ENCODE data around the gene HECTD4.
"Not testable (repeated sequence)": the region's sequence is repeated elsewhere in the genome, so short reads cannot be mapped to it uniquely, and the experiment has no call there.

HECTD4 gene

GRCh38 chr12:112353393-112353792 lies 28.8 kb downstream of the HECTD4 start:
- no peak for TF ChIP-seq CTCF (IDR thresholded peaks at IDR 0.05; ENCODE audit: insufficient read depth, low read depth, low read length, missing control alignments)
- no peak overlapping the region for H3K4me3 ChIP-seq (ENCODE audit: low read depth, low read length)
- DNase-seq (ENCODE audit: low read depth): peak; percentile 37

- no peak for TF ChIP-seq CTCF (IDR thresholded peaks at IDR 0.05; ENCODE audit: insufficient read depth, low read depth, low read length, missing control alignments)
- H3K4me3 ChIP-seq (ENCODE audit: low read depth, low read length): no peak overlapping the region
- no peak for DNase-seq (ENCODE audit: low read depth)
Measured at GRCh38 chr12:112352921-112353320, 29.3 kb downstream of the HECTD4 start.

- no peak overlapping the region for H3K4me3 ChIP-seq (ENCODE audit: low read depth, low read length)
- TF ChIP-seq CTCF (IDR thresholded peaks at IDR 0.05; ENCODE audit: insufficient read depth, low read depth, low read length, missing control alignments): no peak
- DNase-seq (ENCODE audit: low read depth): peak; percentile 11
Measured at GRCh38 chr12:112350593-112351592, 31.3 kb downstream of the HECTD4 start.

GRCh38 chr12:112349431-112349830 lies 32.8 kb downstream of the HECTD4 start:
- no peak for DNase-seq (ENCODE audit: low read depth)
- no peak overlapping the region for H3K4me3 ChIP-seq (ENCODE audit: low read depth, low read length)
- TF ChIP-seq CTCF (IDR thresholded peaks at IDR 0.05; ENCODE audit: insufficient read depth, low read depth, low read length, missing control alignments): no peak

GRCh38 chr12:112348926-112349325 lies 33.3 kb downstream of the HECTD4 start:
- not testable (repeated sequence) for DNase-seq (ENCODE audit: low read depth); H3K4me3 ChIP-seq (ENCODE audit: low read depth, low read length)

GRCh38 chr12:112347581-112347982 lies 34.6 kb downstream of the HECTD4 start:
- DNase-seq (ENCODE audit: low read depth): peak; percentile 57
- H3K4me3 ChIP-seq (ENCODE audit: low read depth, low read length): no peak overlapping the region
- no peak for TF ChIP-seq CTCF (IDR thresholded peaks at IDR 0.05; ENCODE audit: insufficient read depth, low read depth, low read length, missing control alignments)

- no peak for TF ChIP-seq CTCF (IDR thresholded peaks at IDR 0.05; ENCODE audit: insufficient read depth, low read depth, low read length, missing control alignments)
- no peak overlapping the region for H3K4me3 ChIP-seq (ENCODE audit: low read depth, low read length)
- no peak for DNase-seq (ENCODE audit: low read depth)
Measured at GRCh38 chr12:112346194-112346593, 36.0 kb downstream of the HECTD4 start.
